Measurements from ENCODE around the gene PRRT4. TPM values are rescaled to one million over a fixed set of nuclear protein-coding genes. Genes with fewer than 3 reads are reported as not detected.

Gene PRRT4
- total and polyA plus RNA-seq, 2 of the 4 experiments (the other 2 are of a cell fraction): not detected

- ChIA-PET POLR2A (ENCODE audit: unreplicated experiment) (interaction anchor here (0.6 to 1.1 kb wide), 2 partner anchors 40 to 42 kb away, joined by 3 to 4 read pairs; no protein-coding TSS in a partner anchor), CTCF (interaction anchor here (0.6 to 5.3 kb wide), 22 partner anchors 8 to 114 kb away, joined by 3 to 66 read pairs (median 5); no protein-coding TSS in a partner anchor)
- Histone ChIP-seq H4K8ac (ENCODE audit: low read depth in 2 of 2, low read length in 2 of 2) (no peak overlapping the region), H3K4me1 (ENCODE audit: control insufficient read depth, insufficient read depth, low read length) (peaks cover 1% of the 10 kb centered on the region; the same call in 1 of the 2 replicates), H3K4ac (ENCODE audit: low read depth, low read length) (no peak overlapping the region), H3K9ac (ENCODE audit: low read depth, low read length) (no peak overlapping the region), H3K9me3 (ENCODE audit: control insufficient read depth, insufficient read depth, low read length) (no peaks in the 10 kb centered on the region), H3K36me3 (ENCODE audit: control insufficient read depth, insufficient read depth, low read length) (no peaks in the 10 kb centered on the region), H3K56ac (ENCODE audit: extremely low read depth, insufficient read depth, low read length) (no peak overlapping the region), H2BK15ac (ENCODE audit: low read depth, low read length) (no peak overlapping the region), H3K4me2 (ENCODE audit: low read depth, low read length) (no peak overlapping the region), H2BK20ac (ENCODE audit: low read depth, low read length) (no peak overlapping the region), H3K23ac (ENCODE audit: low read depth, low read length) (no peak overlapping the region), H2AK9ac (replicated peaks; ENCODE audit: low read depth, low read length, poor library complexity) (no peak overlapping the region), H4K5ac (ENCODE audit: low read depth, low read length) (no peak overlapping the region), H3K27ac (ENCODE audit: insufficient read depth, low read length) (no peak overlapping the region), H3K4me3 (ENCODE audit: insufficient read depth, low read depth, low read length) (no peak overlapping the region), H4K91ac (ENCODE audit: insufficient read depth, low read depth, low read length) (no peak overlapping the region), H2AFZ (replicated peaks; ENCODE audit: low read length, poor library complexity) (no peak overlapping the region), H3K79me1 (ENCODE audit: low read depth in 1 of 2, low read length in 2 of 2) (peaks cover 8 to 9% of the 10 kb centered on the region in 2 experiments; a peak in 3 of 4 replicates), H2AK5ac (ENCODE audit: low read depth, low read length) (no peak overlapping the region), H3K27me3 (ENCODE audit: control insufficient read depth, insufficient read depth, low read length) (peaks cover 48% of the 10 kb centered on the region), H2BK5ac (ENCODE audit: low read depth, low read length, poor library complexity, severe bottlenecking) (no peak overlapping the region), H2BK120ac (ENCODE audit: low read depth, low read length) (no peak overlapping the region), H3K9me1 (ENCODE audit: insufficient read depth, low read length) (no peaks in the 10 kb centered on the region), H3K14ac (replicated peaks; ENCODE audit: low read depth, low read length) (no peak overlapping the region), H4K20me1 (ENCODE audit: insufficient read depth, low read length) (no peaks in the 10 kb centered on the region), H3K18ac (ENCODE audit: low read depth, low read length) (no peak overlapping the region)
- BruUV-seq (replicated peaks): no TSS peak
- dilution Hi-C loops (cut with HindIII; ENCODE audit: low sequenced_read_pairs, unreplicated experiment) (no loop called here), intact Hi-C loops (cut with micrococcal nuclease) (loop anchor here (1.0 to 2.0 kb wide), 3 partner anchors 40 to 113 kb away; no protein-coding TSS in a partner anchor), in situ Hi-C loops (cut with MboI; ENCODE audit: low sequenced_read_pairs) (loop anchor here (5.0 kb wide), 1 partner anchor 35 kb away; no protein-coding TSS in a partner anchor)
- 0% methylated on average over 2 of the region's 2 CpGs; no CpG with 5 or more reads in 1 of the 2 experiments for WGBS, 2 experiments (ENCODE audit: extremely low coverage in 2 of 2, insufficient read length in 1 of 2)
- DNase-seq: peak; percentile 45
- ATAC-seq (ENCODE audit: low read depth): peak; percentile 55
- TF ChIP-seq RAD21 (IDR thresholded peaks at IDR 0.05; ENCODE audit: low read length) (peak; percentile 92), SMC3 (IDR thresholded peaks at IDR 0.05; ENCODE audit: low read depth, low read length) (peak; percentile 71), RCOR1 (IDR thresholded peaks at IDR 0.05; ENCODE audit: insufficient replicate concordance, low read length) (no peak), CTCF (conservative IDR thresholded peaks at IDR 0.05; ENCODE audit: low read depth, low read length) (peak; percentile 88)
- TF ChIP-seq, protein P1, sequence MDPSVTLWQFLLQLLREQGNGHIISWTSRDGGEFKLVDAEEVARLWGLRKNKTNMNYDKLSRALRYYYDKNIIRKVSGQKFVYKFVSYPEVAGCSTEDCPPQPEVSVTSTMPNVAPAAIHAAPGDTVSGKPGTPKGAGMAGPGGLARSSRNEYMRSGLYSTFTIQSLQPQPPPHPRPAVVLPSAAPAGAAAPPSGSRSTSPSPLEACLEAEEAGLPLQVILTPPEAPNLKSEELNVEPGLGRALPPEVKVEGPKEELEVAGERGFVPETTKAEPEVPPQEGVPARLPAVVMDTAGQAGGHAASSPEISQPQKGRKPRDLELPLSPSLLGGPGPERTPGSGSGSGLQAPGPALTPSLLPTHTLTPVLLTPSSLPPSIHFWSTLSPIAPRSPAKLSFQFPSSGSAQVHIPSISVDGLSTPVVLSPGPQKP (IDR thresholded peaks at IDR 0.05; ENCODE audit: borderline replicate concordance, low read depth, low read length): no peak
Observed at GRCh38 chr7:128347647-128348097, 13.8 kb downstream of the PRRT4 start.

Data from IMR-90 (cell line).